DLD1 (cell line): ENCODE data around the gene PTPRD.

Experiments
- in situ Hi-C: cut with HindIII; loops from 2 replicates; pipeline ENCODE4 v1.10.0; 2017; ENCODE audit warnings: low sequenced_read_pairs

Gene PTPRD

GRCh38 chr9:10062629-10063395 lies 550.0 kb downstream of the PTPRD start:
- in situ Hi-C loops = no loop called here

DNA sequence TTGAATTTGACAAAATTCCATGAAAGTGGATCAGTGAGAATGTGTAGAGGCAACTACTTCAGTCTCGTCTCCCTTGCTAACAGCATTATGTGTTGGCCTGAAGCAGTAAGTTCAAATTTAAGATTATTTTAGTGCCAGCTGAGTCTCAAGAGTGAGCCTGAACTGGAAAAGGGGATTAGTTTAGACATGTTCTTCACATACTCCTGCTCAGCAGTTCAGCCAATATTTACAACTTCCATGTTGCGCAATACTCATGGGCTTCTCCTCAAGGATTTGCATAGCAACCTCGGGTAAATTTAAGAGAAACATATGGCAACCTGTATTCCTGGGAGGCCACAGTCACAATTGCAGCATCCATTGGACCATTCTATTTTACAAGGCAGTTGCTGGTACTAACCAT lies 553.8 kb downstream of the PTPRD start:
- in situ Hi-C loops = no loop called here

DNA sequence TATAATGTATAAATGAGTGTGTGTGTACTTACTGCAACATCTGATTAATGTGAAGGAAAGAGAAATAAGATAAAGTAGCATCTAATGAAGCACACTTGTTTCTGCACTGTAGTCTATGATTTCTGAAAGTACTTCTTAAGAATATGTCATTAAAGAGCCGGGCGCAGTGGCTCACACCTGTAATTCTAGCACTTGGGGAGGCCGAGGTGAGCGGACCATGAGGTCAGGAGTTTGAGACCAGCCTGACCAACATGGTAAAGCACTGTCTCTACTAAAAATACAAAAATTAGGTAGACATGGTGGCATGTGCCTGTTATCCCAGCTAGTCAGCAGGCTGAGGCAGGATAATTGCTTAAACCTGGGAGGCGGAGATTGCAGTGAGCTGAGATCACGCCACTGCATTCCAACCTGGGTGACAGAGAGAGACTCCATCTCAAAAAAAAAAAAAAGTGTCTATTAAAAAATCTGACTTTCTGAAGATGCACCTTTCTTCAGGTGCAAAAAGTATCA lies 556.9 kb downstream of the PTPRD start:
- in situ Hi-C loops = no loop called here

DNA sequence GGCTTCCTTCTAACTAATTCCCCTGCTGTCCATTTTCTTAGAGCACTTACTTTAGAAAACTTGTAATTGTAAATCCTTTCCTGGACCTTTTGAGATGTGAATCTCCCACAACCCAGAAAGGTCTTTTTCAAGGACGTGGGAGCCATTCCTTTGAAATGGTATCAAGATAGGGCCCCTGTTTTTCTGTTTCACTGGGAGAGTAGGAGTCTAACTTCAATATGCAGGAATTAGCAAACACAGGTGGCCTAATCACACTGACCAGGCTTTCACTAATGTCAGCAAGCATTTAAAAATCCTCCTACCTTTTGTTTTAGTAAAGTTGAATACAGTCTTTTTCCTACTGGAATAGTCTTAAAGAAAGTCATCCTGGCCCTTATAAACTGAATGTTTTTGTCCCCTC lies 558.3 kb downstream of the PTPRD start:
- in situ Hi-C loops = no loop called here

- in situ Hi-C loops = no loop called here
Observed at GRCh38 chr9:10052916-10053315, 559.9 kb downstream of the PTPRD start.

DNA sequence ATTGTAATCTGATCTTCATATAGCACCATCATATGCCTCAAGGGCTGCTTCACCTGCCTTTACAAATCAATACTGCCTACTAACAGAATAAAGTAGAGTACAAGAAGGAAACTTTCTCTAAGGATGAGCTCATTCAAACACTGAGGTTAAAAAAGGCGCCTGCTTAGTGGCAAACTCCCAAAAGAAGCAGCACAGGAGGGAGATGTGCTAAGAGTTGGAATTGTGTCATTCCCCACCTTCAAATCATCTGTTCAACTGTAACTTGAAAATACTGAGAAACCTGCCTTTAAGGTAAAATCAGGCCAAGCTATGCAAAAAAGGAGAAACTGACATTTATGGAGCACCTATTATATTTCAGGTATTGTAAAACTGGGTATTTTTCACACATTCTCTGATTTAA lies 560.6 kb downstream of the PTPRD start:
- in situ Hi-C loops = no loop called here

DNA sequence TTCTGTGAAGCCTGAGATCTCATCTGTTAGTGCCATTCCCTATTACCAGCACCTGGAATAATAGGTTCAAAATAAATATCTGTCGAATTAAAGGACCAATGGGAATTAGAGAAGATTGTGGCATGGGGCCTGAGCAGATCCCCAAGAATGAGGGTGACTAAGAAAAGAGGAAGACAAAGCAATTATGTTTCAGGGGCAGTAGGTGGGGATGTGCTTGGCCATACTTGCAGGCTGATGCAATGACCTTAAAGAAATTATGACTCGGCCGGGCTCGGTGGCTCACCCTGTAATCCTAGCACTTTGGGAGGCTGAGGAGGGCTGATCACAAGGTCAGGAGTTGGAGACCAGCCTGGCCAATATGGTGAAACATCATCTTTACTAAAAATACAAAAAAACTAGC lies 562.8 kb downstream of the PTPRD start:
- in situ Hi-C loops = no loop called here

DNA sequence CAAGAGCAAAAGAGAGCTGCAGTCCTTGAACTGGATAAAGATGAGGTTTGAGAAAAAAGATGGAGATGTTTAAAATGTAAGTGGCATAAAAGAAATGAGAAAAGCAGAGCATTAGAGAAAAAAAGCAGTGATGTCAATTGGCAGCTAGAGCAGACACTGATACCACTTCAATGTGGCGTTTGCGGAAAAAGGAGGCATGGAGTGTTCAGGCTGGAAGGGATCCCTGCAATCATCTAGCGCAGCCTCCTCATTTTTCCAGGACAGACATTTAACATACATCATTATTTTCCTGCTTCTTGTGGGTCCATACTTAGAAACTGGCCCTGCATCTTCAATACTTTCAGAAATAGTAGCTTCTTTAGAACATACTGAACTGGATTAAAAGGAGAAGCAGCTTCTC lies 563.8 kb downstream of the PTPRD start:
- in situ Hi-C loops = no loop called here

DNA sequence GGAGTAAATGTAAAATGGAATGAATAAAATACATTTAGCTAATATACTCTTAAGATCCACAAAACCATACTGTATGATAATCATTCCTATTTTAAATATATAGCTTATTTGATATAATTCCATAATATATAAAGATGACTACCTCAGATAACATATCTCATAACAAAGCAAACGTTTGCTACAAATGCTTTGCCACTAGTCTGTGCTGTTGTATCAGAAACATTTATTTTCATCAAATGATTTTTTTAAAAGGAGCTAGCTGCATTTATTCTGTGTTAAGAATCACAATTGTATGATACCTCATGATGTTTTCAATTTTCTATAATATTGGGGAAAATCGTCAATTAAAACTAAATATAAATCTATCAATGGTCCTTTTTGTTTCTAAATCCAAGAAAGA lies 567.2 kb downstream of the PTPRD start:
- in situ Hi-C loops = no loop called here

GRCh38 chr9:10041726-10042229 lies 571.0 kb downstream of the PTPRD start:
- in situ Hi-C loops = no loop called here

DNA sequence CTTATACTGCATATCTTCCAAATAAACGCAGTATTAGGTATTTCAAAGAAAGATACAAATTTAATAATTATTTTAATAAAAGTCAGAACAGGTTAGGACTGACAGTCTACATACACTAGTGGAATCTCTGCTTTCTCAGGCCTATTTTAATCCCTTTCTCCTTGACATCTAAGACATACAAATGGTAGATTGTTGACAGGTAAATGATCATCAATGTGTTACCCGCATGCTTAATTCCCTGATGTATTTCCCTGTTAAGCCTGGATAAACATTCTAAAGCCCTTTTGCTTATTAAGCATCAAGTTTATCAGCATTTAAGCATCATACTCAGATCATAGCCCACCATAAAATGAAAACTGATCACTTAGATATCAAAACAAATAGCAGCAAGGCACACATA lies 576.7 kb downstream of the PTPRD start:
- in situ Hi-C loops = no loop called here

DNA sequence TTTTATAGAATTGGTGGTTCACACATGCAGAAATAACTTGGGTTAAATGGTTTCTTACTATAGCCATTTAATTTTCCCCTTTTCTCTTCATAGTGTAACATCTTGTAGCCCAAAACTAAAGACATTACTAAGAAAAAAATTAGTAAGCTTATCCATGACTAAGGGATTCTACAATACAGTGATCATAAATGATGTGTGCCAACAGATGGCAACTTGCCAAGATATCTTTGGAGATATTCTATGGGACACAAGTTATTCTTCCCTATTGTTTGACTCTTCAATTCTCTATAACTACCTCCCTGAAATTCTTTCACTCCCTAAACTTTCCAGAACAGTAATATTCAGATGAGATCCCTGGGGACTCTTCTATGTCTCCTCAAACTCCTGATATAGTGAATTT lies 580.6 kb downstream of the PTPRD start:
- in situ Hi-C loops = no loop called here

GRCh38 chr9:10026443-10026984 lies 586.3 kb downstream of the PTPRD start:
- in situ Hi-C loops = no loop called here

DNA sequence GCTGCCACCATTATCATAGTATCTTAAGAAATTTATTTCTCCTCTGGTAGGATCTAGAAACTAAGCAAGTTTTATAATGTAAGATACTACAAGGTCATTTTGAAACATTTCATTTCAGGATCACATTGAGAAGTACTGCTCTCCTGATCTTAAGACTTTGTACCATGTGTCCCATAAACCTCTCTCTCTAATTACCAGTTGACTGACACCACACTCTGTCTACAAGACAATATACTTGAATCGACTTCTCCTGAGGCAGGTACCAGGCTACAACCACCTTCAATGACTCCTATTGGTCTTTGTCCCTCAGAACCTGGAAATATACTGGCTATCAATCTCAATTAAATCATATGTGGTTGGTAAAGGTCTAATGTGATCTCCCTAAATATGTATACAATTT lies 597.0 kb downstream of the PTPRD start:
- in situ Hi-C loops = no loop called here

DNA sequence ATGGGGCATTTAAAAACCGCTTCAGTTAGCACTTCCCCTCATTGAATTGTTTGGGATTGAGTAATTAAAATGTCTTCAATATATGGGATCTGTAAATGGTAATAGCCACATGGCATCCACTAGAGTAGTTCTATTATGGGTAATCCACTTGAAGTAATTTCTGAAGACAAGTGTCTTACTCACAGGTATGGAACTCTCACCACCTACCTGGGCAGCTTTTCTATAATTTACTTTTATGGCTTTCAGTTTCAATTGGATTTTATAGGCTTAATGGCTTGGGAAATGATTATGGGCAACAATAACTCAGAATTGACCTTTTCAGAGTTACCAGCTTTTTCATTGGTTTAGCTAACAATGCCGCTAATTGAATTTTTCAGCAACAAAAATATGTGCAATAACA lies 597.9 kb downstream of the PTPRD start:
- in situ Hi-C loops = no loop called here

DNA sequence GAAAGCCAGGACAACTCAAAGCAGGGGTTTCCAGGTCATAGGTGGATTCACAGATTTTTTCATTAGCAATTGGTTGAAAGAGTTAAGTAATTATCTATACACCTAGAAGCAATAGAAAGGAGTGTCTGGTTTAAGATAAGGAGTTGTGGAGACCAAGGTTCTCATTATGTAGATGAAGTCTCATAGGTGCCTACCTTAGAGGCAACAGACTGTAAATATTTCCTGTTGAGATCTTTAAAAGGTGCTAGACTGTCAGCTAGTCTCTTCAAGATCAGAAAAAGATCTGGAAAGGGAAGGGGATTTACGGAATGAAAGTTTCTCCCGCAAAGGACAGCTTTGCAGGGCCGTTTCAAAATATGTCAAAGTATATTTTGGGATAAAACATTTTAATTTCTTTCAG lies 603.4 kb downstream of the PTPRD start:
- in situ Hi-C loops = no loop called here

GRCh38 chr9:10008101-10008799 lies 604.6 kb downstream of the PTPRD start:
- in situ Hi-C loops = no loop called here

DNA sequence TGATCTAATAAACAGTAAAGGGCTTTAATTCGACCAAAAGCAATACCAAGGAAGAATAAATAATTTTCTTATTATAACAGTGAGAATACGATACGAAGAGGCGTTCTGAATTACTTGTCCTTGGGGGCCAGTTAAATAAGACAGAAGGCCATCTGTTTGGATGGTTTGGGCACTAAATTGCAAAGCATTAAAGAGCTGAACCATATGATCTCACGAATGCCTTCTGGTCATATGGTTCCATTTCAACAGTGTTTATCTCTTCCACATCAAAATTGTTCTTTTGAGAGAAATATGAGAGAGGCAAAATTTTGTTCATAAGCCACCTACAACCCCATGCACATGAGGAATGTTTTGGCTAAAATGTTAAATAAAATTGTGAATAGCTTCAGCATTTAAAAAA lies 605.4 kb downstream of the PTPRD start:
- in situ Hi-C loops = no loop called here

DNA sequence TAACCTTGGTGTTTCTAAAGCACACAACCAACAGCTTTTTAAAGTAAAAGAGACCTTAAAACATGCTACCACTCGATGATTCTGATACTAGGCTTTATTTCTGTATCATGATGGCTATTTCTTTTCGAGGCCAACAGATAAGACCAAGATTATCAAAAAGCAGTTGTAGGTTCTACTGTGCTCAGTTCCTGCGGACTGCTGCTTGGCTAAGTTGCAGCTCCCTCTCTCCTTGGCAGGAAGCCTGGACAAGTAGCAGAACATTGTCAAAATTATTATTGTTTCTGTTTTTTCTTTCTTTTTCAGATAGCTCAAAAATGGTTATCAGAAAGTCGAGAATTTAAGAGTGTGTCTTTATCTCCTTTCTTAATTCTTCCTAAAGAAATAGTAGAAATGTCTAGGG lies 607.6 kb downstream of the PTPRD start:
- in situ Hi-C loops = no loop called here

DNA sequence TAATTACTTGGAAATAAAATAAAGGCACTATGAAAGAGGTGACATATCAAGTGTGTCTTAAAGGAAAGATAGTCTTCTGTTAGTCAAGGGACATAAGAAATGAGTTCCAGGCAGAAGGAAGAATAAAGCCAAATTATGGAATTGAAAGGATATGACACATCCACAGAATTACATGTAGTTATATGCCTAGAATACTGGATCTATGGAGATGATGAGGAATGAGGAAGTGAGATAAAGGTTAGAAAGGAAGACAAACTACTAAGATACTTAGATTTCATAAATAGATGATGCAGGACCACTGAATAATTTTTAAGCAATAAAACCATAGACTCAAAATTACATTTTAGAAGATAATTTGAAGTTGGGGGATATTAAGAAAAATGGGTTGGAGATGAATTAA lies 609.8 kb downstream of the PTPRD start:
- in situ Hi-C loops = no loop called here

DNA sequence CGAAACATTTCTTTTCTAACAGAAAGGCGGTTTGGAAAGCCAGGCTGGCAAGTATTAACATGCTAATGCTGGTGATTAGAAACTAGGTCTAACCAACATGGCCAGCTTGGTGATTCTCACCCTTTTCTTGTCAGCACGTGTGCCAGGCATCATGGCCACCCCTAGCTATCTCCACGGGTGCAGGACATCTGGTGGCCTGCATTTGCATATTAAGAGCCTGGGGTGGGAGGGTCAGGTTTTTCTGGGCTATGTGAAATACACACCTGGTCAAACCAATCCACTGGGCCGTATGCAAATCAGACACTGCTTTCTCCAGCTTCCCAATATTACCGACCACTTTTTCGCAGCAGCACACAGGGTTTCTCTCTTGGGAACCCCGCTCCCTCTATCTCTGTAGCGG lies 612.1 kb downstream of the PTPRD start:
- in situ Hi-C loops = no loop called here
